ENCODE measurements around the gene ITGB2.

Gene ITGB2

GRCh38 chr21:44844256-44844655 is 76.4 kb downstream of the ITGB2 start:
- no peak for DNase-seq

DNA sequence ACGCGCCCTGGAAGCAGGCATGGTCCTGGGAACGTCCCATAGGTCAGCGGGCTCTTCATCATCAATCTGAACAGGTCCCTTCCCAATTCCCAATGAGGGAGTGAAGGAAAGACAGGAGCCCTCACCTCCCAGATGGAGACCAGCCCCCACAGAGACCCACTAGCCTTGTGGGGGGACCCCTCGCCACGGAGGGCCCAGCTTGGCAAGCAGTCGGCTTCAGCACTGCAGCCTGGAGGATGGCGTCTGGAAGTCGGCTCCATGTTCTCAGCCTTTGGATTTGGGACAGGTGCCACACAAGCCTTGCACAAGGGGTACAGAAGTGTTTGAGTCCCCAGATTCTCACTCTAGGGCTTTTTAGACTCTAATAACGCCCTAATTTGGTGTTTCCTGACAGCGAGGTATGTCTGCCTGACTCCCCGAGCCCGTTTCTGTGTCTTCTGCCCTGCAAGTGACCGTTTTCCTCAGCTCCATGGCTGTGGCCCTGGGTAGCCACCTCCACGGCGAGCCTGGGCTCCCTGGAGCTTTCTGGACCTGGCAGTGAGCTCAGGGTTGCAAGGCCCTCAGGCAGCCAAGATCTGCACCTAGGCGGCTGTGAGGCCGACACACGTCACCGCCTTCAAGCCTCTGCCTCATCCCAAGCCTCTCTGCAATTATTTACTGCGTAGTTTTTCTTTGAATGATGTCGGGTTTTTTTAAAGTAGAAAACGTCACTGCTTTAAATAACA is 77.8 kb downstream of the ITGB2 start:
- no peak for DNase-seq

DNA sequence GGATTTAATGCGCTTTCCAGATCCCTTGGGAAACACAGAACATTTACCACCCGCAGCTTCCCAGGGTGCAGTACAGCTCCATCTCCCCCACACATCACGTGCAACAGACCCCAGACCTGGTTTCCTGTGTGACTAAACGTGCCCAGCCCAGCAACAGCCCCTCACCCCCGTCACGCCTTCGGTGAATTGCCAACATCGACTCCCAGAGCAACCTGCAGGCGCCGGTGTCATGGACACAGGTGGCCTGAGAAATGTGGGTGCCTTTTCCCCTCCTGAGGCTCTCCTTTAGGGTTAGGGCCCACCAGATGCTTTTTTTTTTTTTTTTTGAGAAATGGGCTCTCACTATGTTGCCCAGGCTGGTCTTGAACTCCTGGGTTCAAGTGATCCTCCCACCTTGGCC is 78.6 kb downstream of the ITGB2 start:
- no peak for DNase-seq

DNA sequence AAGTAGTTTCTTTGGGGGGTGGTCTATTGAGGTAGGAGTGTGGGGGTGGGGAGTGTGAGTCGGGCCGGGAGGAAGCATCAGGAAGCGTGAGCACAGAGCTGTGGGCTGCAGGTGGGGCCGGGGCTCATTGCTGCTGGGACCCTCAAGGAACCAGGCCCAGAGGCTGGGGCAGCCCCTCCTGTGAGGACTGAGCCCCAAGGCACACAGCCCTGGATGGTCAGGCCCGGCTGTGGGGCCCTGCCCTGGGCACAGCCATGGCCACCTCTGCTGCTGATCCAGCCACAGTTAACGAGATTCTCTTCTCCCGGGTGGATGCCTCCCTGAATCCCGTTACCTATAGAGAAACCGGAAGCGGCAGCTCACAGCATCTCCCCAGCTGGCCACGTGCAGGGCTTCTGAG is 79.9 kb downstream of the ITGB2 start:
- DNase-seq, result no peak

GRCh38 chr21:44838951-44839350 is 81.7 kb downstream of the ITGB2 start:
- DNase-seq, result no peak

GRCh38 chr21:44838039-44838895 is 82.4 kb downstream of the ITGB2 start:
- no peak for DNase-seq

DNA sequence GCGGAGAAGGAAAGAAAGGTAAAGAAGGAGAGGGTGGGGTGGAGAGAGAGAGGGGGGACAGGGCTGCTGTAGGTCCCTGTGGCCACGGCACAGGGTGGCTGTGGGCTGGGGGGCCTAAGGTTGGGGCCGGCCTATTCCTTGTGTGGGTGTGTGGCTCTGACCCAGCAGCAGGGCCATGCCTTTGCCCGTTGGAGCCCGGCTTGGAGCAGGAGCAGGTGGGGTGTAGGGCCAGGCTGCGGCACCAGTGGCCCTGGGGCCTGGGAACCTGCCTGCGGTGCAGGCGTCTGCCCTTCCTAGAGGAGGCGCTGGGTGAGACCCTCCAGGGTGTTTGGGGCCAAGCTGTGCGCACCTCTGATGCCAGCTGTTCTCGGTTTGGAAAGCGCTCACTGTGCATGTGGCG is 83.2 kb downstream of the ITGB2 start:
- no peak for DNase-seq

DNA sequence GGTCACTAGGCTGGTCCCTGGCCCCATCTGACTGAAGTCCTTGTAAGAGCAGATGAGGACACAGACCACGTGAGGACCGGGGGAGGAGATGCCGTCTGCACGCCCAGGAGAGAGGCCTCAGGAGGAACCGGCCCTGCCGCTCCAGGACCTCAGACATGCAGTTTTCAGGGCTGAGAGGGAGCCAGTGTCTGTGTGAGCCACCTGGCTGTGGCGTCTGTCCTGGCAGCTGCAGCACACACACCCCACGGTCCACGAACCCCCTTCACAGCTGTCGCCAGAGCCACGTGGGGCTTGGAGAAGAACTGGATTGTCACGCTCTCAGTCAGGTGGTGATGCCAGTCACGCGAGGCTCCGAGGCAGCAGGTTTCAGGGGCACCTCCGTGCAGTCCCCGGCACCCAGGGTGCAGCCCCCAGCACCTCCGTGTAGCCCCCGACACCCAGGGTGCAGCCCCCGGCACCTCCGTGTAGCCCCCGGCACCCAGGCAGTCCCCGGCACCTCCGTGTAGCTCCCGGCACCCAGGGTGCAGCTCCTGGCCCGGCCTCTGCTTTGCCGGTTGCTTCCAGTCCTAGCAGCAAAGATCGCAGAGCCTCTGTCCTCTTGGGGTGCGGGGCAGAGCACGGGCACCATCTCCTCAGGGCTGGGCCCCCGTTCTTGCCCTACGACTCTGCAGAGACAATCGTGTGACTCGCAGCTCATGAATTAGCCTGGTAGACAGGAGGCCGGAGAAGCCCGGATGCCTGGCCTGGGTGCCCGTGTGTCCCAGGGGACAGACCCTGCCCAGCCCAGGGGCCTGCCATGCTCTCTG is 83.8 kb downstream of the ITGB2 start:
- no peak for DNase-seq

DNA sequence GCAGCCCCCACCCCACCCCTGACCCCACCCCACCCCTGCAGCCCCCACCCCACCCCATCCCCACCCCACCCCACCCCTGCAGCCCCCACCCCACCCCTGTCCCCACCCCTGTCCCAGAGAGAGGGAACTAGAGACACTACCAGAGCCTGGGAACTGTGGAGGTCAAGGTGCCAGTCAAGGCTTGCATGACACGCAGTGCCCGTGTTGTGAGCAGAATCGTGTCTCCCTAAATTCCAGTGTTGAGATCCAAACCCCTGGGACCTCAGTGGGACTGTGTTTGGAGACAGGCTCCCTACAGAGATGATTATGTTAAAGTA is 84.4 kb downstream of the ITGB2 start:
- no peak for DNase-seq
